T-helper 1 cell treated with Interleukin-12 subunit alpha and Interleukin-12 subunit beta and Interleukin-4 antibody, amounts not matched to agents 30 ng/mL and 1 ng/mL, for 36 hours (primary cell): ENCODE measurements around the gene LCK. TPM values are rescaled to one million over a fixed set of nuclear protein-coding genes. Genes with fewer than 3 reads are reported as not detected.

Experiments
- intact Hi-C: fragments of 100-400 bp; cut with micrococcal nuclease; formaldehyde crosslinking; loops from one replicate; pipeline ENCODE4 v1.15.1; 2024
- total RNA-seq: library from RNA; stranded (reverse); gene quantifications from 2 replicates; pipeline ENCODE4 v1.2.3, GENCODE V29; 2022

LCK gene
- total RNA-seq: 425 and 440 TPM in 2 replicates

DNA sequence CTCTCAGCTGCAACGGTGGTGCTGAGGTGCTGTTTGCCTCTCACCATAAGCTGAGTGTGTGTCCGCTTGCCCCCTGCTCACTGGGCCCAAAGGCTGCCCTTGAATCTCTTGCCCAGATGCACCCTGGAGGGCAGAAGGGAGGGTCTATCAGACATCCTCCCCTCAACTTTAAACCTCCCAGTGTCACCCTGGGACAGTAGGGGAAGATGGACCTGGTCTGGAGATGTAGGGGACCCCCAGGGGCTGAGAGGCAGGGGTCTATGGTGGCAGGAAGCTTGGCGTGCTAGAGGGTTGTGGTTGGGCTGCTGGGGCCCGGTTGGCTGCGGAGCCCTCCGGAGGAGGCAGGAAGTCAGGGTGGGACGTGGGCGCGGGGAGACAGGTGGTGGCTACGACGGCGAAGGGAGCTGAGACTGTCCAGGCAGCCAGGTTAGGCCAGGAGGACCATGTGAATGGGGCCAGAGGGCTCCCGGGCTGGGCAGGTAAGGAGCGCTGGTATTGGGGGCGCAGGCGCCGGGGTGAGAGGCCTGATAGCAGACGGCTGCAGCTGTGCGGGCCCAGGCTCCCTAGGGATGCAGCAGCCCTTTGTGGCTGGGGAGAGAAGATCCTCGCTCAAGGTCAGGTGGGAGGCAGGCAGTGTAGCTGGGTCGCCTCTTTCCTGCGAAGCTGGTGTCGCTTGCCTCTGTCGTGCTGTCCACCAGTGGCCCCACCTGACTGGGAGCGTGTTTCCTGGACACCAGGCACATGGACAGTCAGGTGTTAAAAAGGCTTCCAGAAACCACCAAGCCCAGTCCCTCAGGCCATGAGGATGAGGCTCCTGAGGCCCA, at the start of gene LCK:
TSS of gene LCK (plus strand) at position 373 of the 824 bp plus-strand sequence. CDS start 23,065 bp downstream, outside the sequence.
- intact Hi-C loops: loop anchor here (1.0 to 10.0 kb wide), 8 partner anchors 10 to 309 kb away; partner anchors contain the start of genes CCDC28B, EIF3I, KHDRBS1 and TMEM234

GRCh38 chr1:32204943-32205361, 46.1 kb upstream of the LCK start:
- intact Hi-C loops: loop anchor here (1.0 to 5.0 kb wide), 5 partner anchors 17 to 268 kb away; partner anchors contain the start of genes BSDC1, EIF3I, PTP4A2 and TMEM234

- intact Hi-C loops: loop anchor here (1.0 kb wide), 3 partner anchors 17 to 189 kb away; partner anchors contain the start of genes BSDC1, EIF3I, TMEM234 and TMEM39B
These were observed 45.4 kb upstream of the LCK start, which contains the start of gene IQCC for GRCh38 chr1:32205401-32206370. Gene IQCC, plus strand, starts transcription at chr1:32205671. Its CDS starts 11 bp downstream, at chr1:32205682.

- intact Hi-C loops: no loop called here
These were observed 42.6 kb upstream of the LCK start for GRCh38 chr1:32208469-32208868.

DNA sequence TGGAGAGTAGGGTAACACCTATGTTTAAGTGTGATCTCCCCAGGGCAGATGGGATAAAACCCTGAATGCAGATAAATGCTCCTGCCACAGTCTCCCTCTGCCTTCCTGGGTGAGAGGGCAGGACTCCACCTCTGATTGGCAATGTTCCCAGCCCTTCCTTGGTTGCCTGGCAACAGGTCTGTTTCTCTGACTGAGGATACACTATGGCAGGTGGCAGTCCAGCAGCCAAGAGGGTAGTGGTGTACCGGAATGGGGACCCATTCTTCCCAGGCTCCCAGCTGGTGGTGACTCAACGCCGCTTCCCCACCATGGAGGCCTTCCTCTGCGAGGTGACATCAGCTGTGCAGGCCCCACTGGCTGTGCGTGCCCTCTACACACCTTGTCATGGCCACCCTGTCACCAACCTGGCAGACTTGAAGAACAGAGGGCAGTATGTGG, 42.2 kb upstream of the LCK start, which contains the start of gene DCDC2B:
TSS of gene DCDC2B (plus strand) at position 199 of the 438 bp plus-strand sequence. CDS start at position 204, 5 bp downstream.
- intact Hi-C loops: no loop called here

DNA sequence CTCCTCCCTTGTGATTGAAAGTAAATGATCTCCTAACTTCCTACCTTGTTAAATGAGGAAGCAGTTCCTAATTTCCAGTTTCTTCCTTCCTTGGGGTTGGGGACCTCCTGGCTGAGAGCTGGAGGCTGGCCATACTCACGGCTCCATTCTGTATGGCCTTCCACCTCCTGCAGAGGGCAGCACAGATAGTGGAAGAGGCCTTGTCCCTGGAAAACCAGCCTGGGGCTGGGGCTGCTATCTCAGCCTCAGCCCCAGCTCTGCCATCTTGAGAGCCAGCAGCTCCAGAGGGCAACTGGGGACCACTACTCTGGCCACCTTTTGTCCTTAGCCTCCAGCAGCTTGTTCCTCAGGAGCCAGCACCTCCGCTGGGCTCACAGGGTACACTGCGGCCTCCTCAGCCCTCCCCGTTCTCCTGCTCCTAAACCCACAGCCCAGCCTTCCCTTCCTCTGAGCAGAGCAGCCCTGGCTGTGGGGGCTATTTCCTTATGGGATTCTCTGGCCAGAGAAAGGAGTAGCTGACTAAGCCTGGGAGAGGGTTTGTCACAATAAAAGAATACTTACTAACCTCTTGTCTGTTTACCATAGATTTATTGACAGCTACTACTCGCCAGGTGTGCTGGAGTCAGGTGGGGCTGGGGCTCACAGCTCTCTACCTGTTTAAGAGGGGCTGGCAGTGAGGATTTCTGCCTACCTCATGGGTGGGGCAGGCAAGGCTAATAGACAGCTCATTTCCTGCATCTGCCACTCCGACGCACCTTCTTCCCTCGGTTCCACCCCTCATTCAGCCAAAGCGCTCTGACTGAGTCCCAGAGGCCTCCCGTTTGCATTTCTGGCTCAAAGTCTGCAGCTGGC, 35.2 kb upstream of the LCK start:
- intact Hi-C loops: loop anchor here (1.0 kb wide), 3 partner anchors 104 to 198 kb away; no protein-coding TSS in a partner anchor

DNA sequence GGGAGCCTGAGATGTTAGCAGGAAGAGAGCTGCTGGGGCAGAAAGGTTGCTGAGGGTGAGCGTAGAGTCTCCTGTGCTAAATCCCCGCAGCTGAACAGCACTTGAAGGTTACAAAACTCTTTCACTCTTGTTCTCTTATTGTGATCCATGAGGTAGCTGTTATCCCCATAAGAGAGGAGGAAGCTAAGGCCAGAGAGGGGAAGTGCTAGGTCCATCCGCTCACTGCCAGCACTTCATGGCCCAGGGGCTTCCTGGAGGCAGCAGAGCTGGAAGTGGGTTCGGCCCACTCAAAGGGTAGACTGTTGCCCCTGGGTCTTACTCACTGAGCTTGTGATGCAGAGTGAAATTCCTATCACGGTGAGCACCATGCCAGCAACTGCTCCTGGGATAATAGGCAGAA, 34.5 kb upstream of the LCK start:
- intact Hi-C loops: no loop called here

GRCh38 chr1:32219022-32219421, 32.0 kb upstream of the LCK start:
- intact Hi-C loops: no loop called here

DNA sequence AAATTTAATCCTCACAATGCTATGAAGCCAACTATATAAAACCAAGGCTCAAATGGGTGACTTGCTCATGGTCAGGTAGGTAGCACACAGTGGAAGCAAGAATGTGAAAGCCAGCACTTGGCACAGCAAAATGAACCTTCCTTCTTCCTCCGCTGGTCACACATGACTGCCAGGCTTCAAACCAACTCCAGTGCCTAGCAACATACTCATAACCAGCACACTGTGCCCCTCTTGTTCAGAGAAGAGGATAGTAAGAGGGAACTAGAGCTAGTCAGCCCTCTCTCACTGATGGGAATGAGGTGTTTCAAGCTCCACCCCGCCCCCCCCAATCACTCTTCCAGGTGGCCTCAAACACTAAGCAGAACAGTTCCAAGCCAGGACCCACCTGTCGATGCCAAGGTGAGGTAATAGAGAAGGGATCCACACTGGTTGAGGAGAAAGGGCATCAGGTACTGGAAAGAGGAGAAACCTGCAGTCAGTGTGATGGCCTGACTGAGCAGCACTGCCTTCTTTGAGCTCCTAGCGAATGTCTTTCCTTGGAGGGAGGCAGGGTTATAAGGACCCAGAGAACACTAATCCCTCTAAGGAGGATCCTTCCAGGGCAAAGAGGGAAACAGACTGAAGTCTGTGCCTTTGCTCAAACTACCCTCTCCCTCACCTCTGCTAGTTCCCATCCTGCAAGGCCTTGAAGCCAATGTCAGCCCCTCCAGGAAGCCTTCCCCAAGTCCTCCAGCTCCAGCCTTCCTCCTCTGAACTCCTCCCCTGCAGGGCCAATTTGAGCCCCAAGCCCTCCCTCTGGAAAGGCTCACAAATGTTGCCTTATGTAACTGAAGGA, 30.1 kb upstream of the LCK start:
- intact Hi-C loops: no loop called here

- intact Hi-C loops: no loop called here
These were observed 29.5 kb upstream of the LCK start for GRCh38 chr1:32221581-32221979.

- intact Hi-C loops: loop anchor here (1.0 to 2.0 kb wide), 10 partner anchors 17 to 172 kb away; partner anchors contain the start of genes BSDC1, CCDC28B, IQCC and KPNA6
These were observed 28.9 kb upstream of the LCK start, which contains the start of the genes EIF3I and TMEM234 for GRCh38 chr1:32221980-32222755. Gene EIF3I, plus strand, starts transcription at chr1:32222407. Its CDS starts 35 bp downstream, at chr1:32222442. Gene TMEM234, minus strand, starts transcription at chr1:32222353. Its CDS starts 31 bp downstream, at chr1:32222322.

DNA sequence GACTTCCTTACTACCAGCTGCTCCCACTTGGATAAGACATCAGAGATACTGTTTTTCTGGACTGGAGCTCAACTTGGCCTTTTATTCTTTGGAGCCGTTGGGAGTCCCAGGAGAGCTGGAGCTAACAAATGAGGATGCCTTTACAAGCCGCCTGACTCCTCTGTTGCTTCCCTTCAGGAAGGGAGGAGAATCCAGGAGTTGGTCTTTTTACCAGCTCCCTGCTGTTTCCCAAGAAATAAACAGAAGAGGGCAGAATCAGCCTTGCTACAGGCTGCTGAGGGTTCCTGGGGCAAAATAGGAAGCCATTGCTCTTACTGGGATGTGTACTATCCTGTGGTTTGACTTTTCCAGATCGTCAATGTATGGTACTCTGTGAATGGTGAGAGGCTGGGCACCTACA, 27.4 kb upstream of the LCK start:
- intact Hi-C loops: loop anchor here (2.0 kb wide), 1 partner anchor 17 kb away; no protein-coding TSS in a partner anchor

DNA sequence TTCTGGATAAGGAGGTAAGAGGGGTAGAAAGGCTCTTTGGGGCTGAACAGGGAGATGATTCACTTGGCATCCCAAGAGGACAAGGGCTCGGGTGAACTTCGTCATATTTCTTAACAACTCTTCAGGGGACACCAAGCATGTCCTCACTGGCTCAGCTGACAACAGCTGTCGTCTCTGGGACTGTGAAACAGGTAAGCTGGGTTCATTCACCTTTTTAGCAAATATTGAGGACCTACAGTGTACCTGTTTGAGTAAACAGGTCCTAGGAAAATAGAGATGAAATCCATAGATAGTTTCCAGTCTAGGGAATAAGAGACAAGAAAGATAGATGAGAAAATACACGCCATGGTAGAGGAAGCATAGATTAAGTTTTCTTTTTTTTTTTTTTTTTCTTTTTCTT, 26.8 kb upstream of the LCK start:
- intact Hi-C loops: no loop called here

DNA sequence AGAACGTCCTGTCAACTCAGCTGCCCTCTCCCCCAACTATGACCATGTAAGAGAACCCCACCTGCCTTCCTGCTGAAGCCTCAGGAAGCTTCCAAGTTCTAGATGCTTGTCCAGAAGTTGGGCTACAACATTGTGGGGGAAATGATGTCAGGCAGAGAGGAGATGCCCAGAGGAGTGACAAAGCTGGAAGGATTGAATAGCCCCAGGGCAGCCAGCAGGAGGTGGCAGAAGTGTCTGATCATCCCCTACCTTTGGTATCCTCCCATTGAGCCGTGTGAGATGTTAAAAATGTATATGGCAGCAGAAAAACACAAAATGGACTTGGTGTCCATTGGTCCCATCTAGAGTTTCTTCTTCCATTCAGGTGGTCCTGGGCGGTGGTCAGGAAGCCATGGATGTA, 22.3 kb upstream of the LCK start:
- intact Hi-C loops: no loop called here

GRCh38 chr1:32231843-32232432, 19.1 kb upstream of the LCK start:
- intact Hi-C loops: no loop called here

- intact Hi-C loops: no loop called here
These were observed 18.3 kb upstream of the LCK start for GRCh38 chr1:32232558-32233304.

GRCh38 chr1:32234792-32235191, 16.3 kb upstream of the LCK start:
- intact Hi-C loops: no loop called here
